ENCODE measurements around the gene APOL1. TPM values are rescaled to one million over a fixed set of nuclear protein-coding genes. Genes with fewer than 3 reads are reported as not detected.
A peak's percentile ranks its signal among the peaks of the same experiment; 100 is the strongest.

APOL1 gene
- total RNA-seq, 1 experiment from 2014 or later = 16.0 TPM

DNA sequence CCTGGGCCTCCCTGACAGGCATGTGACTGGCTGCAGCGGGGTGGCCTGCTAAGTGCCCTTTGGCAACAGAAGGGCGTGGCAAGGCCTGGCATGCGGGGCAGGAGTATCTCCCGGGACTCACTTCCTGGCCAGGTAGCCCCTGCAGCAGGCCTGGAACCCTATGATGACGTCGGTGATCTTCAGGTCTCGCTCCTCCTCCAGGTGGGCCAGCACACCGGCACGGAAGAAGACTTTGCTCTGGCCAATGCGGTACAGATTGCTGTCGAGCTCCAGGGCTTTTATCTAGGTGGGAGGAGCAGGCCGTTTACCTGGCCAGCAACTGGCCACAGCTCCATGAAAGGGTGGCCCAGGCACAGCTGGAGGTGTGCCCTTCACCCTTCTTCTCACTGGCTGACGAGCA is 50.9 kb downstream of the APOL1 start:
- CTCF ChIA-PET = no interaction called here
- no peak for DNase-seq (ENCODE audit: low read depth, low spot score)
- Histone ChIP-seq H3K9me3 (ENCODE audit: control insufficient read depth, insufficient read depth, low read depth, low read length) (no peaks in the 10 kb centered on the region), H3K27me3 (ENCODE audit: control insufficient read depth, insufficient read depth, low read length) (no peaks in the 10 kb centered on the region), H3K27ac (ENCODE audit: low read length) (0 out of 2 replicates have a peak overlapping the region, but pooled peaks have one; percentile 13), H3K36me3 (ENCODE audit: control insufficient read depth, insufficient read depth, low read length) (peaks cover 26% of the 10 kb centered on the region), H3K4me1 (ENCODE audit: control insufficient read depth, insufficient read depth, low read length) (peaks cover 21% of the 10 kb centered on the region), H3K4me3 (ENCODE audit: low read depth in 2 of 2, low read length in 2 of 2) (no peak overlapping the region)
- no peak for ATAC-seq
- intact Hi-C loops (cut with micrococcal nuclease; ENCODE audit: unreplicated experiment) (loop anchor here (5.0 kb wide), 1 partner anchor 168 kb away; no protein-coding TSS in a partner anchor), in situ Hi-C loops (cut with HindIII; ENCODE audit: low pct_unique_long_range_greater_than_20kb, low sequenced_read_pairs) (no loop called here)
- TF ChIP-seq, protein P1, sequence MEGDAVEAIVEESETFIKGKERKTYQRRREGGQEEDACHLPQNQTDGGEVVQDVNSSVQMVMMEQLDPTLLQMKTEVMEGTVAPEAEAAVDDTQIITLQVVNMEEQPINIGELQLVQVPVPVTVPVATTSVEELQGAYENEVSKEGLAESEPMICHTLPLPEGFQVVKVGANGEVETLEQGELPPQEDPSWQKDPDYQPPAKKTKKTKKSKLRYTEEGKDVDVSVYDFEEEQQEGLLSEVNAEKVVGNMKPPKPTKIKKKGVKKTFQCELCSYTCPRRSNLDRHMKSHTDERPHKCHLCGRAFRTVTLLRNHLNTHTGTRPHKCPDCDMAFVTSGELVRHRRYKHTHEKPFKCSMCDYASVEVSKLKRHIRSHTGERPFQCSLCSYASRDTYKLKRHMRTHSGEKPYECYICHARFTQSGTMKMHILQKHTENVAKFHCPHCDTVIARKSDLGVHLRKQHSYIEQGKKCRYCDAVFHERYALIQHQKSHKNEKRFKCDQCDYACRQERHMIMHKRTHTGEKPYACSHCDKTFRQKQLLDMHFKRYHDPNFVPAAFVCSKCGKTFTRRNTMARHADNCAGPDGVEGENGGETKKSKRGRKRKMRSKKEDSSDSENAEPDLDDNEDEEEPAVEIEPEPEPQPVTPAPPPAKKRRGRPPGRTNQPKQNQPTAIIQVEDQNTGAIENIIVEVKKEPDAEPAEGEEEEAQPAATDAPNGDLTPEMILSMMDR (IDR thresholded peaks at IDR 0.05) = no peak
- TF ChIP-seq SIN3A (IDR thresholded peaks at IDR 0.05; ENCODE audit: borderline replicate concordance, insufficient read depth, low read depth, low read length) (no peak), POLR2AphosphoS5 (IDR thresholded peaks at IDR 0.05; ENCODE audit: low read depth, low read length) (no peak)
- POLR2A ChIA-PET = no interaction called here
- no TSS peak for BruUV-seq (replicated peaks)

DNA sequence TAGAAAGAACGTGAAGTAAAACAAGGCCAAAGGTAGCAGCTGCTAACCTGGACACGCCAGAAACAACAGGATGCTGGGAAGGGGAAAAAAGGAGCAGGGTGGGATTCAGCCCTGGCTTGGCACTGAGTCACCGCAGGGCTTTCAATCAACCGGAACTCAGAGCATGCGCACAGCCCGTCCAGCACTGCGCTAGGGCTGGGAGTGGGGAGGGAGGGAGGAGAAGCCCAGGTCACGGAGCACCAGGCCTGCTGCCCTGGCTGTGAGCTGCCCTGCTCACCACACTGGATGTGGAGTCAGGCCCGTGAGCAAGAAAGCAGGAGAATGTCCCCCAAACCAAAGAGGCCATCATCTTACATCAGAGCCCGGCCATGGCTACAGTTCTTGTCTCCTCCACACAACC is 51.5 kb downstream of the APOL1 start:
- CTCF ChIA-PET = no interaction called here
- in situ Hi-C loops (cut with HindIII; ENCODE audit: low pct_unique_long_range_greater_than_20kb, low sequenced_read_pairs) = no loop called here

More for the DNA sequence above, 51.5 kb downstream of the APOL1 start:
- TF ChIP-seq POLR2AphosphoS5 (IDR thresholded peaks at IDR 0.05; ENCODE audit: low read depth, low read length) = no peak
- TF ChIP-seq TCF7L2 (IDR thresholded peaks at IDR 0.05; ENCODE audit: low read depth, low read length) = no peak
- TF ChIP-seq, protein P1 (IDR thresholded peaks at IDR 0.05) = no peak
- TF ChIP-seq SIN3A (IDR thresholded peaks at IDR 0.05; ENCODE audit: borderline replicate concordance, insufficient read depth, low read depth, low read length) = no peak
- TF ChIP-seq, protein P2, sequence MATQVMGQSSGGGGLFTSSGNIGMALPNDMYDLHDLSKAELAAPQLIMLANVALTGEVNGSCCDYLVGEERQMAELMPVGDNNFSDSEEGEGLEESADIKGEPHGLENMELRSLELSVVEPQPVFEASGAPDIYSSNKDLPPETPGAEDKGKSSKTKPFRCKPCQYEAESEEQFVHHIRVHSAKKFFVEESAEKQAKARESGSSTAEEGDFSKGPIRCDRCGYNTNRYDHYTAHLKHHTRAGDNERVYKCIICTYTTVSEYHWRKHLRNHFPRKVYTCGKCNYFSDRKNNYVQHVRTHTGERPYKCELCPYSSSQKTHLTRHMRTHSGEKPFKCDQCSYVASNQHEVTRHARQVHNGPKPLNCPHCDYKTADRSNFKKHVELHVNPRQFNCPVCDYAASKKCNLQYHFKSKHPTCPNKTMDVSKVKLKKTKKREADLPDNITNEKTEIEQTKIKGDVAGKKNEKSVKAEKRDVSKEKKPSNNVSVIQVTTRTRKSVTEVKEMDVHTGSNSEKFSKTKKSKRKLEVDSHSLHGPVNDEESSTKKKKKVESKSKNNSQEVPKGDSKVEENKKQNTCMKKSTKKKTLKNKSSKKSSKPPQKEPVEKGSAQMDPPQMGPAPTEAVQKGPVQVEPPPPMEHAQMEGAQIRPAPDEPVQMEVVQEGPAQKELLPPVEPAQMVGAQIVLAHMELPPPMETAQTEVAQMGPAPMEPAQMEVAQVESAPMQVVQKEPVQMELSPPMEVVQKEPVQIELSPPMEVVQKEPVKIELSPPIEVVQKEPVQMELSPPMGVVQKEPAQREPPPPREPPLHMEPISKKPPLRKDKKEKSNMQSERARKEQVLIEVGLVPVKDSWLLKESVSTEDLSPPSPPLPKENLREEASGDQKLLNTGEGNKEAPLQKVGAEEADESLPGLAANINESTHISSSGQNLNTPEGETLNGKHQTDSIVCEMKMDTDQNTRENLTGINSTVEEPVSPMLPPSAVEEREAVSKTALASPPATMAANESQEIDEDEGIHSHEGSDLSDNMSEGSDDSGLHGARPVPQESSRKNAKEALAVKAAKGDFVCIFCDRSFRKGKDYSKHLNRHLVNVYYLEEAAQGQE (IDR thresholded peaks at IDR 0.05; ENCODE audit: insufficient read depth in 1 of 2, low read depth in 2 of 2, low read length in 1 of 2) = no peak
- Histone ChIP-seq H3K4me3 (ENCODE audit: low read depth in 2 of 2, low read length in 2 of 2) (no peak overlapping the region), H3K9me3 (ENCODE audit: control insufficient read depth, insufficient read depth, low read depth, low read length) (no peaks in the 10 kb centered on the region), H3K4me1 (ENCODE audit: control insufficient read depth, insufficient read depth, low read length) (peaks cover 21% of the 10 kb centered on the region), H3K36me3 (ENCODE audit: control insufficient read depth, insufficient read depth, low read length) (peaks cover 26% of the 10 kb centered on the region), H3K27ac (ENCODE audit: low read length) (no peak overlapping the region), H3K27me3 (ENCODE audit: control insufficient read depth, insufficient read depth, low read length) (no peaks in the 10 kb centered on the region)
- intact Hi-C loops (cut with micrococcal nuclease; ENCODE audit: unreplicated experiment) = loop anchor here (5.0 kb wide), 1 partner anchor 168 kb away; no protein-coding TSS in a partner anchor
- BruUV-seq (replicated peaks) = no TSS peak
- ATAC-seq (no peak), DNase-seq (ENCODE audit: low read depth, low spot score) (no peak)
- POLR2A ChIA-PET = no interaction called here

All from Panc1 (cell line).